ENCODE measurements around the gene DOCK7.

Gene DOCK7

GRCh38 chr1:62444701-62445100, 243.5 kb downstream of the DOCK7 start:
- no peaks in the 10 kb centered on the region for H3K27me3 ChIP-seq (ENCODE audit: insufficient read depth, low read length, poor library complexity, severe bottlenecking)
- H3K4me2 ChIP-seq (ENCODE audit: low read depth, low read length, poor library complexity, severe bottlenecking), result peak overlapping the region; percentile 66
- peak overlapping the region; percentile 30 for H3K4me3 ChIP-seq (ENCODE audit: low read length, poor library complexity, severe bottlenecking)
- no peaks in the 10 kb centered on the region for H3K9me2 ChIP-seq (replicated peaks; ENCODE audit: low read depth, low read length)
- H2AFZ ChIP-seq (ENCODE audit: low read length), result no peak overlapping the region
- H3K36me3 ChIP-seq (ENCODE audit: insufficient read depth, low read length), result peaks cover 89% of the 10 kb centered on the region
- peaks cover 44% of the 10 kb centered on the region for H3K4me1 ChIP-seq (ENCODE audit: insufficient read depth, low read length, poor library complexity, severe bottlenecking)
- H4K20me1 ChIP-seq (ENCODE audit: insufficient read depth, low read length, poor library complexity, severe bottlenecking), result peaks cover 90% of the 10 kb centered on the region
- H3F3A ChIP-seq (ENCODE audit: low read depth), result 0 out of 2 replicates have a peak, but pooled peaks cover 5% of the 10 kb centered on the region
- no peaks in the 10 kb centered on the region for H3K9me3 ChIP-seq (ENCODE audit: insufficient read depth, low read depth, low read length)
- H3K9ac ChIP-seq (ENCODE audit: low read depth, low read length, poor library complexity, severe bottlenecking), result no peak overlapping the region
- TF ChIP-seq EZH2phosphoT487 (IDR thresholded peaks at IDR 0.05; ENCODE audit: borderline replicate concordance), result no peak
- TF ChIP-seq CTCF (conservative IDR thresholded peaks at IDR 0.05; ENCODE audit: low read length), result no peak
- peaks cover 94% of the 10 kb centered on the region for H3K79me2 ChIP-seq (ENCODE audit: insufficient read depth, low read length)

GRCh38 chr1:62439652-62440371, 248.4 kb downstream of the DOCK7 start:
- H2AFZ ChIP-seq (ENCODE audit: low read length), result no peak overlapping the region
- H3K36me3 ChIP-seq (ENCODE audit: insufficient read depth, low read length), result peaks cover 42% of the 10 kb centered on the region
- peaks cover 3% of the 10 kb centered on the region; the same call in 1 of the 2 replicates for H3F3A ChIP-seq (ENCODE audit: low read depth)
- peak overlapping the region; percentile 98 for H3K9ac ChIP-seq (ENCODE audit: low read depth, low read length, poor library complexity, severe bottlenecking)
- peak overlapping the region; percentile 96 for H3K4me2 ChIP-seq (ENCODE audit: low read depth, low read length, poor library complexity, severe bottlenecking)
- no peaks in the 10 kb centered on the region for H3K9me3 ChIP-seq (ENCODE audit: insufficient read depth, low read depth, low read length)
- peaks cover 79% of the 10 kb centered on the region for H4K20me1 ChIP-seq (ENCODE audit: insufficient read depth, low read length, poor library complexity, severe bottlenecking)
- H3K4me1 ChIP-seq (ENCODE audit: insufficient read depth, low read length, poor library complexity, severe bottlenecking), result peaks cover 42% of the 10 kb centered on the region
- TF ChIP-seq CTCF (conservative IDR thresholded peaks at IDR 0.05; ENCODE audit: low read length), result no peak
- no peak for TF ChIP-seq EZH2phosphoT487 (IDR thresholded peaks at IDR 0.05; ENCODE audit: borderline replicate concordance)
- H3K79me2 ChIP-seq (ENCODE audit: insufficient read depth, low read length), result peaks cover 90% of the 10 kb centered on the region
- peaks cover 9% of the 10 kb centered on the region for H3K27me3 ChIP-seq (ENCODE audit: insufficient read depth, low read length, poor library complexity, severe bottlenecking)
- no peaks in the 10 kb centered on the region for H3K9me2 ChIP-seq (replicated peaks; ENCODE audit: low read depth, low read length)
- peak overlapping the region; percentile 89 for H3K4me3 ChIP-seq (ENCODE audit: low read length, poor library complexity, severe bottlenecking)

- no peaks in the 10 kb centered on the region for H3K9me3 ChIP-seq (ENCODE audit: insufficient read depth, low read depth, low read length)
- peak overlapping the region; percentile 98 for H3K9ac ChIP-seq (ENCODE audit: low read depth, low read length, poor library complexity, severe bottlenecking)
- H3K27me3 ChIP-seq (ENCODE audit: insufficient read depth, low read length, poor library complexity, severe bottlenecking), result peaks cover 9% of the 10 kb centered on the region
- H3K4me1 ChIP-seq (ENCODE audit: insufficient read depth, low read length, poor library complexity, severe bottlenecking), result peaks cover 48% of the 10 kb centered on the region
- peaks cover 3% of the 10 kb centered on the region; the same call in 1 of the 2 replicates for H3F3A ChIP-seq (ENCODE audit: low read depth)
- H3K79me2 ChIP-seq (ENCODE audit: insufficient read depth, low read length), result peaks cover 78% of the 10 kb centered on the region
- H3K36me3 ChIP-seq (ENCODE audit: insufficient read depth, low read length), result peaks cover 26% of the 10 kb centered on the region
- peaks cover 63% of the 10 kb centered on the region for H4K20me1 ChIP-seq (ENCODE audit: insufficient read depth, low read length, poor library complexity, severe bottlenecking)
- H3K4me2 ChIP-seq (ENCODE audit: low read depth, low read length, poor library complexity, severe bottlenecking), result peak overlapping the region; percentile 96
- TF ChIP-seq EZH2phosphoT487 (IDR thresholded peaks at IDR 0.05; ENCODE audit: borderline replicate concordance) (no peak), CTCF (conservative IDR thresholded peaks at IDR 0.05; ENCODE audit: low read length) (no peak)
- peak overlapping the region; percentile 89 for H3K4me3 ChIP-seq (ENCODE audit: low read length, poor library complexity, severe bottlenecking)
- no peaks in the 10 kb centered on the region for H3K9me2 ChIP-seq (replicated peaks; ENCODE audit: low read depth, low read length)
- H2AFZ ChIP-seq (ENCODE audit: low read length), result no peak overlapping the region
These were observed 250.0 kb downstream of the DOCK7 start for GRCh38 chr1:62438163-62438562.
